ENCODE data around the gene ENTR1.
A peak's percentile ranks its signal among the peaks of the same experiment; 100 is the strongest.

The ENTR1 gene

GRCh38 chr9:136398286-136398685 lies 12.1 kb downstream of the ENTR1 start:
- DNase-seq (ENCODE audit: extremely low read depth in 1 of 2, low read depth in 1 of 2) = no peak

- DNase-seq (ENCODE audit: extremely low read depth in 1 of 2, low read depth in 1 of 2) = no peak
These were observed 12.8 kb downstream of the ENTR1 start for GRCh38 chr9:136397643-136398042.

- DNase-seq (ENCODE audit: extremely low read depth in 1 of 2, low read depth in 1 of 2) = no peak
These were observed 14.2 kb downstream of the ENTR1 start for GRCh38 chr9:136396219-136396515.

GRCh38 chr9:136395345-136396218 lies 14.8 kb downstream of the ENTR1 start:
- DNase-seq (ENCODE audit: extremely low read depth in 1 of 2, low read depth in 1 of 2) = no peak

GRCh38 chr9:136395020-136395340 lies 15.4 kb downstream of the ENTR1 start:
- DNase-seq (ENCODE audit: extremely low read depth in 1 of 2, low read depth in 1 of 2) = no peak

GRCh38 chr9:136394312-136395019 lies 15.9 kb downstream of the ENTR1 start:
- DNase-seq (ENCODE audit: extremely low read depth in 1 of 2, low read depth in 1 of 2) = no peak

GRCh38 chr9:136393531-136393930 lies 16.9 kb downstream of the ENTR1 start:
- no peak for DNase-seq (ENCODE audit: extremely low read depth in 1 of 2, low read depth in 1 of 2)

- DNase-seq (ENCODE audit: extremely low read depth in 1 of 2, low read depth in 1 of 2) = no peak
These were observed 17.6 kb downstream of the ENTR1 start for GRCh38 chr9:136392538-136393449.

GRCh38 chr9:136391737-136392537 lies 18.5 kb downstream of the ENTR1 start:
- DNase-seq (ENCODE audit: extremely low read depth in 1 of 2, low read depth in 1 of 2) = no peak

- DNase-seq (ENCODE audit: extremely low read depth in 1 of 2, low read depth in 1 of 2) = no peak
These were observed 21.0 kb downstream of the ENTR1 start for GRCh38 chr9:136389396-136389795.

- no peak for DNase-seq (ENCODE audit: extremely low read depth in 1 of 2, low read depth in 1 of 2)
These were observed 23.2 kb downstream of the ENTR1 start for GRCh38 chr9:136387217-136387616.

GRCh38 chr9:136386018-136386417 lies 24.4 kb downstream of the ENTR1 start:
- DNase-seq (ENCODE audit: extremely low read depth in 1 of 2, low read depth in 1 of 2) = no peak

GRCh38 chr9:136385015-136385414 lies 25.4 kb downstream of the ENTR1 start:
- peak in 1 of 2 donors; percentile 32 for DNase-seq (ENCODE audit: extremely low read depth in 1 of 2, low read depth in 1 of 2)

- no peak for DNase-seq (ENCODE audit: extremely low read depth in 1 of 2, low read depth in 1 of 2)
These were observed 27.0 kb downstream of the ENTR1 start for GRCh38 chr9:136383436-136383835.

GRCh38 chr9:136381966-136382513 lies 28.4 kb downstream of the ENTR1 start:
- DNase-seq (ENCODE audit: extremely low read depth in 1 of 2, low read depth in 1 of 2) = no peak

- DNase-seq (ENCODE audit: extremely low read depth in 1 of 2, low read depth in 1 of 2) = no peak
These were observed 29.1 kb downstream of the ENTR1 start for GRCh38 chr9:136381311-136381710.

- no peak for DNase-seq (ENCODE audit: extremely low read depth in 1 of 2, low read depth in 1 of 2)
These were observed 30.0 kb downstream of the ENTR1 start for GRCh38 chr9:136380381-136380780.

GRCh38 chr9:136379891-136380290 lies 30.5 kb downstream of the ENTR1 start:
- no peak for DNase-seq (ENCODE audit: extremely low read depth in 1 of 2, low read depth in 1 of 2)

GRCh38 chr9:136379401-136379800 lies 31.0 kb downstream of the ENTR1 start:
- DNase-seq (ENCODE audit: extremely low read depth in 1 of 2, low read depth in 1 of 2) = no peak

- no peak for DNase-seq (ENCODE audit: extremely low read depth in 1 of 2, low read depth in 1 of 2)
These were observed 31.5 kb downstream of the ENTR1 start for GRCh38 chr9:136379003-136379287.

Data from stimulated activated CD8-positive, alpha-beta memory T cell treated with anti-CD3 and anti-CD28 coated beads, Interleukin-7, amount 100 ng/mL, for 48 hours (primary cell).